Measurements from ENCODE around the gene CABP4.
"Not testable (repeated sequence)": the region's sequence is repeated elsewhere in the genome, so short reads cannot be mapped to it uniquely, and the experiment has no call there.

CABP4 gene

DNA sequence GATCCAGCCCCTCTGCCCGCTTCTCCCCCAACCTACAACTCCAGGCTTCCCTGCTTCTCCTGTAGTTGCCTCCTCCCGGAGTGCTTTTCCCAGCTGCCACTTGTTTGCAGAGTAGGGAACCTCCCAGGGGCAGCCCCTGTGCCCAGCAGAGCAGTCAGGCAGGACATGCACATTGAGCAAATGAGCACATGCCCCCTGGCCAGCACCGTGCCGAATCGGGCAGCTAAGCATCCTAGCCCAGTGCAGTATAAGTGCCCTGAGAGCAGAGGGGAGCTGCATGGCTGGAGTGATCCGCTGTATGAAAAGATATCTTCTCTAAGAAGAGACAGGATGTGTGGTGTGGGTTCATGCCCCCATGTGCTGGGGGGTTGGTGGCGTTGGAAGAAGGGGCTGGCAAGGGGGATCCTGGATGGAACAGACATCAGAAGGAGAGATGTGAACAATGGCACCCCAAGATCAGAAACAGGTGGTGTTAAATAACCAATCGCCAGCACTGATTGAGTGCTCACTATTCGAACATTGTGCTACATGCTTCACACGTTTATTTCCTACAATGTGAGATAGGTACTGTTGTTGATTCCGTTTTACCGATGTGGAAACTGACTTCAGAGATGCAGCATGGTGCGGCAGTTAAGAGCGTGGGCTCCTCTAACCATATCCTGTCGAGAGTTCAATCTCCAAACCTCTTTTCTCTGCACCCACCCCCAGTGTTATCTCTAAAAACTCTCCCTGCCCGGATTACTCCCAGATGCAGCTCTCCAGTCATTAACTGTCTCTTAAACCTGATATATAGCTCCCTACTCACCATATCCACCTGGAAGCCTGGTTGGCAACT is 28.9 kb downstream of the CABP4 start:
- CTCF ChIA-PET, result interaction anchor here (1.9 kb wide), 1 partner anchor 22 kb away, joined by 4 read pairs; the partner anchor contains the start of gene PITPNM1
- H3K4me3 ChIP-seq (ENCODE audit: low read depth, low read length), result peak overlapping the region; percentile 79
- POLR2A ChIA-PET, result no interaction called here
- DNase-seq (ENCODE audit: low read depth, low spot score), result no peak
- TF ChIP-seq, protein P1, sequence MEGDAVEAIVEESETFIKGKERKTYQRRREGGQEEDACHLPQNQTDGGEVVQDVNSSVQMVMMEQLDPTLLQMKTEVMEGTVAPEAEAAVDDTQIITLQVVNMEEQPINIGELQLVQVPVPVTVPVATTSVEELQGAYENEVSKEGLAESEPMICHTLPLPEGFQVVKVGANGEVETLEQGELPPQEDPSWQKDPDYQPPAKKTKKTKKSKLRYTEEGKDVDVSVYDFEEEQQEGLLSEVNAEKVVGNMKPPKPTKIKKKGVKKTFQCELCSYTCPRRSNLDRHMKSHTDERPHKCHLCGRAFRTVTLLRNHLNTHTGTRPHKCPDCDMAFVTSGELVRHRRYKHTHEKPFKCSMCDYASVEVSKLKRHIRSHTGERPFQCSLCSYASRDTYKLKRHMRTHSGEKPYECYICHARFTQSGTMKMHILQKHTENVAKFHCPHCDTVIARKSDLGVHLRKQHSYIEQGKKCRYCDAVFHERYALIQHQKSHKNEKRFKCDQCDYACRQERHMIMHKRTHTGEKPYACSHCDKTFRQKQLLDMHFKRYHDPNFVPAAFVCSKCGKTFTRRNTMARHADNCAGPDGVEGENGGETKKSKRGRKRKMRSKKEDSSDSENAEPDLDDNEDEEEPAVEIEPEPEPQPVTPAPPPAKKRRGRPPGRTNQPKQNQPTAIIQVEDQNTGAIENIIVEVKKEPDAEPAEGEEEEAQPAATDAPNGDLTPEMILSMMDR (IDR thresholded peaks at IDR 0.05; ENCODE audit: insufficient read depth, low read length, missing control alignments), result no peak

GRCh38 chr11:67484847-67485311 is 29.7 kb downstream of the CABP4 start:
- TF ChIP-seq, protein P1 (IDR thresholded peaks at IDR 0.05; ENCODE audit: insufficient read depth, low read length, missing control alignments), result no peak
- no peak overlapping the region for H3K4me3 ChIP-seq (ENCODE audit: low read depth, low read length)
- ChIA-PET POLR2A (no interaction called here), CTCF (interaction anchor here (1.9 kb wide), 1 partner anchor 21 kb away, joined by 4 read pairs; the partner anchor contains the start of gene PITPNM1)
- no peak for DNase-seq (ENCODE audit: low read depth, low spot score)

DNA sequence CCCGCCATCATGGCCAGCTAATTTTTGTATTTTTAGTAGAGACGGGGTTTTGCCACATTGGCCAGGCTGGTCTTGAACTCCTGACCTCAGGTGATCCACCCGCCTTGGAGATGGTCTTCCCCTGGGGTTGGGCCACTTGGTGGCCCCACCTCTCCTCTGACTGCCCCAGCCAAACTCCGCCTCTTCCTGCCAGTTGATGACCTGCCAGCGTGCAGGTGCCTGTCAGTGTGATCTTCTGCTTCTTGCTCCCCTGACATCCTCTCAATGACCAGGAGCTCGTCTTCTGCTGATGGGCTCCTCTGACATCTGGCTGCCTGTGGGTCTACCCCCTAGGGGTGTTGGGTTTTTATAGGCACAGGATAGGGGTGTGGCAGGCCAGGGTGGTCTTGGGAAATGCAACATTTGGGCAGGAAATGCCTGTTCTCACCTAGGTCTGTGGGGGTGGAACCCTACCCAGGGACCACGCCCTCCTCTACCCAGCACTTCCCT is 30.8 kb downstream of the CABP4 start:
- DNase-seq (ENCODE audit: low read depth, low spot score); POLR2A ChIA-PET; H3K4me3 ChIP-seq (ENCODE audit: low read depth, low read length): not testable (repeated sequence)
- CTCF ChIA-PET, result interaction anchor here (1.9 kb wide), 1 partner anchor 20 kb away, joined by 4 read pairs; the partner anchor contains the start of gene PITPNM1

DNA sequence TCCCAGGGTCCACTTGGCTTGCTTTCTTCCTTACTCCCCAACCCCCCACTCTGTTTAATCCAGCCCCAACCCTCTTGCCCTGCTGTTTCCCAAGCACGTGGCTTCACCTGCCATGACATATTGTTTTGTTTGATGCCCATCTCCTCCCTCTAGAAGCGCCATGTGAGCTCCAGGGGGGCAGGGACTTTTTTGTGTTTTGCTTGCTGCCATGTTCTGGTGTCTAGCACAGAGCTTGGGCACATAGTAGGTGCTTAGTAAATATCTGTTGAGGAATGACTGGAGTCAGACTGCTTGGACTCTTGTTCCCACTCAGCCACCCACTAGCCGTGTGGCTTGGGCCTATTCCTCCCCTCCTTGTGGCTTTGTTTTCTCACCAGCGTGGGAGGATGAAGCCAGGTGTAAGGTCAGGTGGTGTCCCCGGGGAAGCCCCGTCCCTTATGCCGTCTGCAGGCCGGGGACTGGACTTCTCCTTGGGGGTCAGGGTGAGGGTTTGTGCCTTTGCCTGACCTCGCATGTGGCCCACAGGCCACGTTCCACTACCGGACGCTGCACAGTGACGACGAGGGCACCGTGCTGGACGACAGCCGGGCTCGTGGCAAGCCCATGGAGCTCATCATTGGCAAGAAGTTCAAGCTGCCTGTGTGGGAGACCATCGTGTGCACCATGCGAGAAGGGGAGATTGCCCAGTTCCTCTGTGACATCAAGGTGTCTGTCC is 31.5 kb downstream of the CABP4 start:
- TF ChIP-seq, protein P1 (IDR thresholded peaks at IDR 0.05; ENCODE audit: insufficient read depth, low read length, missing control alignments), result no peak
- CTCF ChIA-PET, result no interaction called here
- no peak overlapping the region for H3K4me3 ChIP-seq (ENCODE audit: low read depth, low read length)
- POLR2A ChIA-PET, result no interaction called here
- no peak for DNase-seq (ENCODE audit: low read depth, low spot score)

- DNase-seq (ENCODE audit: low read depth, low spot score), result no peak
- ChIA-PET CTCF (no interaction called here), POLR2A (interaction anchor here (1.1 kb wide), 1 partner anchor 10 kb away, joined by 4 read pairs; no protein-coding TSS in a partner anchor)
- TF ChIP-seq, protein P1 (IDR thresholded peaks at IDR 0.05; ENCODE audit: insufficient read depth, low read length, missing control alignments), result no peak
- H3K4me3 ChIP-seq (ENCODE audit: low read depth, low read length), result no peak overlapping the region
These were observed 34.2 kb downstream of the CABP4 start for GRCh38 chr11:67489203-67489884.

DNA sequence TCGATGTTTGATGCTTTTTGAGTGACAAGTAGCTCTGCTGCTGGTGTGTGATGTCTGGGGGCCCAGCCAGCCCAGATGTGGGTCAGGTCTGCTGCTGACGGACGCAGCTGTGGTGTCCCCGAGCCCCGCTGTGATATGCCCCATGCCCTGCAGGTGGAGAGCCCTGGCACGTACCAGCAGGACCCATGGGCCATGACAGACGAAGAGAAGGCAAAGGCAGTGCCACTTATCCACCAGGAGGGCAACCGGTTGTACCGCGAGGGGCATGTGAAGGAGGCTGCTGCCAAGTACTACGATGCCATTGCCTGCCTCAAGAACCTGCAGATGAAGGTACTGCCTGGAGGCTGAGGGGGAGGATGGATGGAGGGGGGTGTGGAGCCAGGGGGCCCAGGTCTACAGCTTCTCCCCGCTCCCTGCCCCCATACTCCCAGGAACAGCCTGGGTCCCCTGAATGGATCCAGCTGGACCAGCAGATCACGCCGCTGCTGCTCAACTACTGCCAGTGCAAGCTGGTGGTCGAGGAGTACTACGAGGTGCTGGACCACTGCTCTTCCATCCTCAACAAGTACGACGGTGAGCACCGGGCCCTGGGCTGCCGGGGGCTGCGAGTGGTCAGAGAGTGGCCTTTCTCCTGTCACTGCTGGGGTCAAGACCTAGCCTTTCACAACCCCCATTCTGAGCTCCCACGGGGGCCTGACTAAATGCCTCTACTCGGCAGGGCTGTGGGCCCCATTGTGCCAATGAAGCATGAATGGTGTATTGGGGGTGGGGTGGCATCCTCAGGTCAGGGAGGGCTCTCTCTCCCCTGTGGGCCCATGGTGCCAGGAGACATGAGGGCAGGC is 35.0 kb downstream of the CABP4 start:
- ChIA-PET POLR2A (interaction anchor here (0.6 to 1.5 kb wide), 3 partner anchors 7 to 58 kb away, joined by 3 to 7 read pairs (median 4); partner anchors contain the start of gene AIP), CTCF (interaction anchor here (1.3 kb wide), 1 partner anchor 139 kb away, joined by 3 read pairs; no protein-coding TSS in a partner anchor)
- TF ChIP-seq, protein P1 (IDR thresholded peaks at IDR 0.05; ENCODE audit: insufficient read depth, low read length, missing control alignments), result no peak
- DNase-seq (ENCODE audit: low read depth, low spot score), result no peak
- H3K4me3 ChIP-seq (ENCODE audit: low read depth, low read length), result no peak overlapping the region
